DND-41 (cell line): ENCODE measurements around the gene WTAP.
"Not testable (repeated sequence)": the region's sequence is repeated elsewhere in the genome, so short reads cannot be mapped to it uniquely, and the experiment has no call there.

Experiments
- ATAC-seq: fragments of 200-7000 bp; cut with Tn5 transposase; 3 replicates; pipeline ENCODE4 v1.9.1; 2021; ENCODE audit warnings: low read depth; ENCODE audit not compliant: insufficient read depth
- DNase-seq: peaks from one replicate; pipeline ENCODE4 v3.0.0-alpha.2; 2020
- H2AFZ ChIP-seq: 2 replicates; pipeline ENCODE4 v1.6.0; 2012; ENCODE audit warnings: low read depth, low read length
- H3K27ac ChIP-seq: 2 replicates; pipeline ENCODE4 v1.5.1; 2012; ENCODE audit warnings: low read length, inconsistent platforms
- H3K27me3 ChIP-seq: fragments of 200-600 bp; sonication (generic); 2 replicates; pipeline ENCODE4 v1.6.0; 2012; ENCODE audit warnings: low read length, mild to moderate bottlenecking, inconsistent platforms; ENCODE audit not compliant: insufficient read depth, poor library complexity
- H3K36me3 ChIP-seq: 2 replicates; pipeline ENCODE4 v1.5.1; 2012; ENCODE audit warnings: low read length, inconsistent platforms; ENCODE audit not compliant: insufficient read depth
- H3K4me1 ChIP-seq: 2 replicates; pipeline ENCODE4 v1.5.1; 2012; ENCODE audit warnings: mild to moderate bottlenecking, low read length; ENCODE audit not compliant: insufficient read depth
- H3K4me2 ChIP-seq: 2 replicates; pipeline ENCODE4 v1.6.0; 2012; ENCODE audit warnings: mild to moderate bottlenecking, moderate library complexity, low read length, inconsistent platforms; ENCODE audit not compliant: insufficient read depth
- H3K4me3 ChIP-seq, 2 experiments: fragments of 200-600 bp in 1 of 2; shearing (Covaris generic) in 1 of 2; 2 replicates each; pipeline ENCODE4 v1.5.1; 2012 to 2016; ENCODE audit warnings: inconsistent platforms in 2 of 2, low read length in 2 of 2, mild to moderate bottlenecking in 2 of 2, low read depth in 1 of 2, moderate library complexity in 1 of 2
- H3K79me2 ChIP-seq: 2 replicates; pipeline ENCODE4 v1.6.0; 2012; ENCODE audit warnings: low read length, inconsistent platforms; ENCODE audit not compliant: insufficient read depth
- H3K9ac ChIP-seq: 2 replicates; pipeline ENCODE4 v1.6.0; 2012; ENCODE audit warnings: low read depth, mild to moderate bottlenecking, inconsistent platforms, low read length, moderate library complexity
- H3K9me3 ChIP-seq: 2 replicates; pipeline ENCODE4 v1.5.1; 2012; ENCODE audit warnings: low read length, moderate library complexity, mild to moderate bottlenecking, inconsistent platforms; ENCODE audit not compliant: insufficient read depth, severe bottlenecking
- H4K20me1 ChIP-seq: 2 replicates; pipeline ENCODE4 v1.6.0; 2012; ENCODE audit warnings: low read length; ENCODE audit not compliant: insufficient read depth
- CTCF ChIP-seq: IDR thresholded peaks from 2 replicates; pipeline ENCODE4 v1.5.1; 2012; ENCODE audit warnings: borderline replicate concordance, low read length, moderate library complexity, mild to moderate bottlenecking; ENCODE audit not compliant: poor library complexity, severe bottlenecking; ENCODE audit errors: extremely low read depth
- EZH2 ChIP-seq: IDR thresholded peaks from 3 replicates; pipeline ENCODE4 v1.6.1; 2012; ENCODE audit warnings: borderline replicate concordance, low read depth, mild to moderate bottlenecking, moderate library complexity, low read length, inconsistent platforms; ENCODE audit not compliant: severe bottlenecking

WTAP gene

GRCh38 chr6:159746759-159747158, 19.5 kb downstream of the WTAP start:
- Histone ChIP-seq H3K4me1 (no peaks in the 10 kb centered on the region), H3K9ac (no peak overlapping the region), H3K9me3 (no peaks in the 10 kb centered on the region), H3K27me3 (no peaks in the 10 kb centered on the region), H3K4me2 (no peak overlapping the region), H3K36me3 (peaks cover 100% of the 10 kb centered on the region), H4K20me1 (peaks cover 8% of the 10 kb centered on the region; the same call in 1 of the 2 replicates), H3K27ac (no peak overlapping the region), H2AFZ (no peak overlapping the region), H3K4me3 (no peak overlapping the region), H3K79me2 (peaks cover 77% of the 10 kb centered on the region)
- TF ChIP-seq EZH2 (no peak), CTCF (no peak)
- DNase-seq, result no peak
- no peak for ATAC-seq

DNA sequence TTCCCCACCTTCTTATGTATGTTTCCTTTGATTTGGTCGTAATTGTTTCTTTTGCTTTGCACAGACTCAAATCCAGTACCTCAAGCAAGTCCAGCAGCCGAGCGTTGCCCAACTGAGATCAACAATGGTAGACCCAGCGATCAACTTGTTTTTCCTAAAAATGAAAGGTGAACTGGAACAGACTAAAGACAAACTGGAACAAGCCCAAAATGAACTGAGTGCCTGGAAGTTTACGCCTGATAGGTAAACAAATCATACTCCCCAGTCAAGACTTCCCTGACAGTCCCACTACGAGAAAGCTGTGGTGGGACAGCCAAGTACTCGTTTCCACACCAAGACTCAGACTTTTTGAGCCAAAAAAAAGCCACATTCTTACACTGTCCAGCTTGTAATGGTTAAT, 20.8 kb downstream of the WTAP start:
- H3K36me3 ChIP-seq, result peaks cover 100% of the 10 kb centered on the region
- not testable (repeated sequence) for DNase-seq

GRCh38 chr6:159751448-159751847, 24.1 kb downstream of the WTAP start:
- H2AFZ ChIP-seq, result no peak overlapping the region
- no peaks in the 10 kb centered on the region; the same call in 1 of the 2 replicates for H4K20me1 ChIP-seq
- no peak for DNase-seq
- H3K27me3 ChIP-seq, result no peaks in the 10 kb centered on the region
- H3K9me3 ChIP-seq, result no peaks in the 10 kb centered on the region
- peaks cover 98% of the 10 kb centered on the region for H3K36me3 ChIP-seq
- TF ChIP-seq CTCF (no peak), EZH2 (no peak)
- H3K9ac ChIP-seq, result no peak overlapping the region
- no peaks in the 10 kb centered on the region for H3K4me1 ChIP-seq
- no peak overlapping the region for H3K4me2 ChIP-seq
- no peak for ATAC-seq
- no peak overlapping the region for H3K27ac ChIP-seq
- H3K4me3 ChIP-seq, result no peak overlapping the region
- H3K79me2 ChIP-seq, result peaks cover 57% of the 10 kb centered on the region; the same call in 1 of the 2 replicates

More for the DNA sequence above, 20.8 kb downstream of the WTAP start:
- peaks cover 71% of the 10 kb centered on the region for H3K79me2 ChIP-seq
- H4K20me1 ChIP-seq, H2AFZ ChIP-seq, H3K27ac ChIP-seq, H3K4me2 ChIP-seq, H3K4me1 ChIP-seq, H3K9ac ChIP-seq, ATAC-seq, H3K9me3 ChIP-seq, H3K4me3 ChIP-seq, H3K27me3 ChIP-seq: not testable (repeated sequence)

- Histone ChIP-seq H3K4me3 (no peak overlapping the region), H2AFZ (no peak overlapping the region), H3K36me3 (peaks cover 98% of the 10 kb centered on the region), H4K20me1 (no peaks in the 10 kb centered on the region; the same call in 1 of the 2 replicates), H3K79me2 (peaks cover 44% of the 10 kb centered on the region; the same call in 1 of the 2 replicates), H3K27me3 (no peaks in the 10 kb centered on the region), H3K9ac (no peak overlapping the region), H3K4me2 (no peak overlapping the region), H3K27ac (no peak overlapping the region), H3K4me1 (no peaks in the 10 kb centered on the region), H3K9me3 (no peaks in the 10 kb centered on the region)
- TF ChIP-seq EZH2 (no peak), CTCF (no peak)
- DNase-seq (no peak), ATAC-seq (no peak)
Observed at GRCh38 chr6:159753081-159753872, 26.0 kb downstream of the WTAP start.
